HCT116 (cell line): Measurements from ENCODE around the gene SHROOM3. TPM values are rescaled to one million over a fixed set of nuclear protein-coding genes. Genes with fewer than 3 reads are reported as not detected.

Experiments used
- ATAC-seq: fragments of 200-7000 bp; cut with Tn5 transposase; 2 replicates; pipeline ENCODE4 v1.9.1; 2020; ENCODE audit warnings: mild to moderate bottlenecking, moderate library complexity
- BruUV-seq: library from RNA; stranded (reverse); fragments of 400-500 nt; replicated peaks from 2 replicates; lab custom pipeline; 2021; lab: Mats Ljungman, UMichigan
- CTCF ChIA-PET: fragments of 300-600 bp; sonication (Branson Sonifier 250); formaldehyde crosslinking; loops from one replicate; lab custom pipeline; 2021; ENCODE audit warnings: antibody characterized with exemption; lab: Charles Lee
- POLR2A ChIA-PET: fragments of 300-600, 350-600 bp; sonication (Branson Sonifier 250); formaldehyde crosslinking; loops from one replicate; lab custom pipeline; 2021; ENCODE audit warnings: antibody characterized with exemption; lab: Charles Lee
- RAD21 ChIA-PET, 2 experiments: fragments of 300-600 bp; sonication (Branson Sonifier 250); formaldehyde crosslinking; loops; one replicate each; lab custom pipeline; 2023; ENCODE audit warnings: low total read pairs in 2 of 2; ENCODE audit not compliant: uncharacterized antibody in 2 of 2, unreplicated experiment in 2 of 2, low non-redundant PET in 1 of 2; lab: Charles Lee
- DNase-seq: peaks from one replicate; pipeline ENCODE4 v3.0.0-alpha.2; 2010; ENCODE audit warnings: low read depth, low spot score
- H2AFZ ChIP-seq: fragments of 200-600 bp; shearing (Covaris generic), sonication (generic); 2 replicates; pipeline ENCODE4 v1.6.1; 2017; ENCODE audit warnings: low read depth, mixed run types, mixed read lengths, antibody characterized with exemption, low read length; ENCODE audit not compliant: poor library complexity, severe bottlenecking
- H3K27ac ChIP-seq: 2 replicates; pipeline ENCODE4 v1.5.1; 2012; ENCODE audit warnings: low read depth, low read length
- H3K27me3 ChIP-seq: fragments of 200-600 bp; sonication (generic); 2 replicates; pipeline ENCODE4 v1.6.1; 2016; ENCODE audit warnings: mixed run types, low read length, mixed read lengths; ENCODE audit not compliant: insufficient read depth
- H3K36me3 ChIP-seq, 2 experiments: fragments of 200-500 bp in 1 of 2; fragments of 200-600 bp in 1 of 2; sonication (Bioruptor generic) in 1 of 2; sonication (generic) in 1 of 2; 2 replicates each; pipeline versions ENCODE4 v1.5.1 to v1.6.1; 2014 to 2016; ENCODE audit warnings: low read length in 2 of 2, inconsistent platforms in 1 of 2, mixed read lengths in 1 of 2, mixed run types in 1 of 2; ENCODE audit not compliant: insufficient read depth in 2 of 2, control insufficient read depth in 1 of 2
- H3K4me1 ChIP-seq, 2 experiments: fragments of 200-600 bp in 1 of 2; sonication (generic) in 1 of 2; 2 replicates each; pipeline versions ENCODE4 v1.5.1 to v1.6.1; 2012 to 2017; ENCODE audit warnings: low read length in 2 of 2, inconsistent platforms in 1 of 2, mild to moderate bottlenecking in 1 of 2, mixed read lengths in 1 of 2, mixed run types in 1 of 2, moderate library complexity in 1 of 2; ENCODE audit not compliant: insufficient read depth in 2 of 2, control insufficient read depth in 1 of 2
- H3K4me2 ChIP-seq: fragments of 200-600 bp; sonication (generic); 2 replicates; pipeline ENCODE4 v1.6.1; 2017; ENCODE audit warnings: mixed run types, low read length, mixed read lengths
- H3K4me3 ChIP-seq, 2 experiments: fragments of 200-600 bp in 1 of 2; sonication (generic) in 1 of 2; replicated peaks in 1 of 2; 2 replicates each; pipeline ENCODE4 v1.5.1; 2011 to 2016; ENCODE audit warnings: low read length in 2 of 2, control low read depth in 1 of 2, low read depth in 1 of 2, mild to moderate bottlenecking in 1 of 2, mixed read lengths in 1 of 2, mixed run types in 1 of 2
- H3K79me2 ChIP-seq: fragments of 200-600 bp; sonication (generic); 2 replicates; pipeline ENCODE4 v1.6.1; 2017; ENCODE audit warnings: mild to moderate bottlenecking, mixed run types, low read length, moderate library complexity, mixed read lengths; ENCODE audit not compliant: insufficient read depth
- H3K9ac ChIP-seq: fragments of 200-600 bp; sonication (generic); 2 replicates; pipeline ENCODE4 v1.6.1; 2016; ENCODE audit warnings: low read length, mixed read lengths
- H3K9me2 ChIP-seq: fragments of 200-600 bp; sonication (generic), shearing (Covaris generic); 2 replicates; pipeline ENCODE4 v1.6.1; 2017; ENCODE audit warnings: mixed run types, mild to moderate bottlenecking, moderate library complexity; ENCODE audit not compliant: insufficient read depth
- H3K9me3 ChIP-seq, 2 experiments: fragments of 200-500 bp in 1 of 2; fragments of 200-600 bp in 1 of 2; sonication (Bioruptor generic) in 1 of 2; sonication (generic) in 1 of 2; 2 replicates each; pipeline ENCODE4 v1.6.1; 2014 to 2017; ENCODE audit warnings: low read length in 2 of 2, mixed read lengths in 2 of 2, inconsistent platforms in 1 of 2, low read depth in 1 of 2, mild to moderate bottlenecking in 1 of 2, mixed run types in 1 of 2, moderate library complexity in 1 of 2; ENCODE audit not compliant: control insufficient read depth in 1 of 2, insufficient read depth in 1 of 2
- H4K20me1 ChIP-seq: fragments of 200-600 bp; sonication (generic), shearing (Covaris generic); 2 replicates; pipeline ENCODE4 v1.6.1; 2017; ENCODE audit warnings: mixed run types, mild to moderate bottlenecking, moderate library complexity; ENCODE audit not compliant: insufficient read depth
- RAD21 ChIP-seq: IDR thresholded peaks from 2 replicates; pipeline ENCODE4 v1.6.1; 2012; ENCODE audit warnings: low read depth, mild to moderate bottlenecking
- intact Hi-C: fragments of 100-400 bp; cut with micrococcal nuclease; formaldehyde crosslinking; loops from 2 replicates; pipeline ENCODE4 v1.10.0; 2022
- total RNA-seq: library from RNA; stranded (reverse); gene quantifications from one replicate; pipeline ENCODE4 v1.2.1, GENCODE V29; 2021; ENCODE audit not compliant: unreplicated experiment
- TF ChIP-seq, protein P1 (sequence below): IDR thresholded peaks from 2 replicates; pipeline ENCODE4 v1.6.1; 2011; ENCODE audit warnings: mild to moderate bottlenecking, low read length, moderate library complexity; ENCODE audit not compliant: insufficient replicate concordance; ENCODE audit errors: extremely low read depth
- TF ChIP-seq, protein P2 (sequence below), 3 experiments: fragments of 200-600 bp in 1 of 3; sonication (generic) in 1 of 3; IDR thresholded peaks in 2 of 3; conservative IDR thresholded peaks in 1 of 3; 2 replicates each; pipeline ENCODE4 v1.5.1; 2012 to 2017; ENCODE audit warnings: low read depth in 2 of 3, low read length in 2 of 3, antibody characterized with exemption in 1 of 3, borderline replicate concordance in 1 of 3, control low read depth in 1 of 3, mild to moderate bottlenecking in 1 of 3, mixed read lengths in 1 of 3, mixed run types in 1 of 3, moderate library complexity in 1 of 3; ENCODE audit not compliant: insufficient read depth in 1 of 3

The SHROOM3 gene
- total RNA-seq, 1 experiment from 2014 or later: 22.5 TPM

DNA sequence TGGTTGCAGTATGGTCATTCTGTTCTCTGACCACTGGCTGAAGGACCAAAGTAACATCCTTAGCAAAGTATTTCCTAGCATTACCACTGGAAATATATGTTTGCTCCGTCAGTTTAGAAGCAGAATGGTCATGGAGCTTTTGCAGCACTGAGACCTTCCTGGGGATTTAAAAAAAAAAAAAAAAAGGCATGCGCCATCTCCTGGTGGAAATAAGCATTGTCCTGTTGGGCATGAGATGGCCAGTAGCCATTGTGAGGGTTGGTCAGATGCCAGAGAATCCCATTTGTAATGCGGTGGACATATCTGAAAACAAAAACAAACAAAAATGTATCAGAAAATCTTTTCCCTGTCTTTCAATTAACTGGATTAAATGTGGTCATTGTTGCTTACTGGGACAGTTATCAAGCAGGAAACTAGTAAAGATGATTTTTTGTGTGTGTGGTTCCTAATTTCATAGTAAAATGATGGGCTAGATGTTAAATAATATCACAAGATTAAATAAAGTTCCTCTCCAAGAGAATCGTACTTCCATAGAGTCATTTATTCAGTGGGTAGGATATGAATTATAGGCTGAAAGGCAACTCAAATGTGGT is 323.4 kb downstream of the SHROOM3 start:
- H3K9me3 ChIP-seq: no peaks in the 10 kb centered on the region
- BruUV-seq: no TSS peak
- ChIA-PET RAD21 (interaction anchor here in 1 of 2 experiments (0.7 kb wide), 1 partner anchor 482 kb away, joined by 3 read pairs; no protein-coding TSS in a partner anchor), POLR2A (interaction anchor here (0.6 to 1.3 kb wide), 2 partner anchors 327 to 965 kb away, joined by 3 read pairs; no protein-coding TSS in a partner anchor), CTCF (interaction anchor here (0.6 to 1.6 kb wide), 16 partner anchors 11 to 445 kb away, joined by 3 to 8 read pairs (median 3); no protein-coding TSS in a partner anchor)
- no peak overlapping the region for H3K4me2 ChIP-seq
- H4K20me1 ChIP-seq: no peaks in the 10 kb centered on the region
- H3K27ac ChIP-seq: no peak overlapping the region
- H3K79me2 ChIP-seq: no peaks in the 10 kb centered on the region
- TF ChIP-seq, protein P1, sequence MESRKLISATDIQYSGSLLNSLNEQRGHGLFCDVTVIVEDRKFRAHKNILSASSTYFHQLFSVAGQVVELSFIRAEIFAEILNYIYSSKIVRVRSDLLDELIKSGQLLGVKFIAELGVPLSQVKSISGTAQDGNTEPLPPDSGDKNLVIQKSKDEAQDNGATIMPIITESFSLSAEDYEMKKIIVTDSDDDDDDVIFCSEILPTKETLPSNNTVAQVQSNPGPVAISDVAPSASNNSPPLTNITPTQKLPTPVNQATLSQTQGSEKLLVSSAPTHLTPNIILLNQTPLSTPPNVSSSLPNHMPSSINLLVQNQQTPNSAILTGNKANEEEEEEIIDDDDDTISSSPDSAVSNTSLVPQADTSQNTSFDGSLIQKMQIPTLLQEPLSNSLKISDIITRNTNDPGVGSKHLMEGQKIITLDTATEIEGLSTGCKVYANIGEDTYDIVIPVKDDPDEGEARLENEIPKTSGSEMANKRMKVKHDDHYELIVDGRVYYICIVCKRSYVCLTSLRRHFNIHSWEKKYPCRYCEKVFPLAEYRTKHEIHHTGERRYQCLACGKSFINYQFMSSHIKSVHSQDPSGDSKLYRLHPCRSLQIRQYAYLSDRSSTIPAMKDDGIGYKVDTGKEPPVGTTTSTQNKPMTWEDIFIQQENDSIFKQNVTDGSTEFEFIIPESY: no peak
- TF ChIP-seq RAD21: peak; percentile 59
- TF ChIP-seq, protein P2, sequence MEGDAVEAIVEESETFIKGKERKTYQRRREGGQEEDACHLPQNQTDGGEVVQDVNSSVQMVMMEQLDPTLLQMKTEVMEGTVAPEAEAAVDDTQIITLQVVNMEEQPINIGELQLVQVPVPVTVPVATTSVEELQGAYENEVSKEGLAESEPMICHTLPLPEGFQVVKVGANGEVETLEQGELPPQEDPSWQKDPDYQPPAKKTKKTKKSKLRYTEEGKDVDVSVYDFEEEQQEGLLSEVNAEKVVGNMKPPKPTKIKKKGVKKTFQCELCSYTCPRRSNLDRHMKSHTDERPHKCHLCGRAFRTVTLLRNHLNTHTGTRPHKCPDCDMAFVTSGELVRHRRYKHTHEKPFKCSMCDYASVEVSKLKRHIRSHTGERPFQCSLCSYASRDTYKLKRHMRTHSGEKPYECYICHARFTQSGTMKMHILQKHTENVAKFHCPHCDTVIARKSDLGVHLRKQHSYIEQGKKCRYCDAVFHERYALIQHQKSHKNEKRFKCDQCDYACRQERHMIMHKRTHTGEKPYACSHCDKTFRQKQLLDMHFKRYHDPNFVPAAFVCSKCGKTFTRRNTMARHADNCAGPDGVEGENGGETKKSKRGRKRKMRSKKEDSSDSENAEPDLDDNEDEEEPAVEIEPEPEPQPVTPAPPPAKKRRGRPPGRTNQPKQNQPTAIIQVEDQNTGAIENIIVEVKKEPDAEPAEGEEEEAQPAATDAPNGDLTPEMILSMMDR (IDR thresholded peaks at IDR 0.05 in 2 of 3, conservative IDR thresholded peaks at IDR 0.05 in 1 of 3; ENCODE audit: borderline replicate concordance in 1 of 3, insufficient read depth in 1 of 3, low read depth in 2 of 3, low read length in 2 of 3): peak; percentile 58 to 85 (median 69); a peak in 5 of 6 replicates
- peak; percentile 42 for DNase-seq
- no peak overlapping the region for H3K9ac ChIP-seq
- no peaks in the 10 kb centered on the region for H3K36me3 ChIP-seq
- no peak overlapping the region for H2AFZ ChIP-seq
- H3K9me2 ChIP-seq: no peaks in the 10 kb centered on the region
- peak; percentile 62; the same call in 1 of the 2 replicates for ATAC-seq
- H3K4me3 ChIP-seq: no peak overlapping the region
- peaks cover 11 to 13% of the 10 kb centered on the region in 2 experiments for H3K4me1 ChIP-seq
- intact Hi-C loops: loop anchor here (1.0 to 10.0 kb wide), 2 partner anchors 247 to 446 kb away; no protein-coding TSS in a partner anchor
- H3K27me3 ChIP-seq: no peaks in the 10 kb centered on the region
